OCI-LY3 (cell line): Measurements from ENCODE around the gene UAP1L1.

Experiments
- H2AFZ ChIP-seq: fragments of 200-600, 300-600 bp; shearing (Covaris generic); 2 replicates; pipeline ENCODE4 v1.6.0; 2014; ENCODE audit warnings: antibody characterized with exemption, low read depth, low read length
- H3K27ac ChIP-seq: fragments of 200-600, 300-600 bp; sonication (generic); 2 replicates; pipeline ENCODE4 v1.5.1; 2014; ENCODE audit warnings: mild to moderate bottlenecking, low read length, moderate library complexity, mixed read lengths
- H3K27me3 ChIP-seq: fragments of 200-600, 300-600 bp; sonication (generic); 2 replicates; pipeline ENCODE4 v1.6.1; 2014; ENCODE audit warnings: low read depth, low read length, mixed read lengths
- H3K36me3 ChIP-seq: fragments of 200-600, 300-600 bp; sonication (generic); replicated peaks from 2 replicates; pipeline ENCODE3; 2014; ENCODE audit warnings: low read depth, low read length, mixed read lengths
- H3K4me1 ChIP-seq: fragments of 300-600, 200-600 bp; sonication (generic); 2 replicates; pipeline ENCODE4 v1.6.1; 2014; ENCODE audit warnings: low read length, mixed read lengths
- H3K4me2 ChIP-seq: fragments of 200-600, 300-600 bp; sonication (generic); 2 replicates; pipeline ENCODE4 v1.6.1; 2014; ENCODE audit warnings: low read length, mixed read lengths
- H3K4me3 ChIP-seq: fragments of 300-600, 200-600 bp; sonication (generic); 2 replicates; pipeline ENCODE4 v1.5.1; 2014; ENCODE audit warnings: antibody characterized with exemption, mild to moderate bottlenecking, low read length, moderate library complexity
- H3K79me2 ChIP-seq: fragments of 300-600, 200-600 bp; shearing (Covaris generic); 2 replicates; pipeline ENCODE4 v1.6.1; 2014; ENCODE audit warnings: mild to moderate bottlenecking, low read length, mixed read lengths
- H3K9ac ChIP-seq: fragments of 300-600, 200-600 bp; shearing (Covaris generic); 2 replicates; pipeline ENCODE4 v1.6.0; 2014; ENCODE audit warnings: mild to moderate bottlenecking, low read length, moderate library complexity
- H3K9me3 ChIP-seq: fragments of 200-600, 300-600 bp; shearing (Covaris generic); 2 replicates; pipeline ENCODE4 v1.6.1; 2014; ENCODE audit warnings: low read length, mixed read lengths; ENCODE audit not compliant: insufficient read depth
- H4K20me1 ChIP-seq: fragments of 200-600, 300-600 bp; sonication (generic); 2 replicates; pipeline ENCODE4 v1.6.1; 2016; ENCODE audit warnings: low read length, mixed read lengths; ENCODE audit not compliant: insufficient read depth
- CTCF ChIP-seq: fragments of 200-600, 300-600 bp; sonication (generic); IDR thresholded peaks from 2 replicates; pipeline ENCODE4 v1.5.1; 2014; ENCODE audit warnings: antibody characterized with exemption, low read length, low read depth
- EZH2phosphoT487 ChIP-seq: fragments of 200-600 bp; shearing (Covaris generic); IDR thresholded peaks from 2 replicates; pipeline ENCODE4 v1.6.1; 2018; ENCODE audit warnings: antibody characterized with exemption, mixed run types, low read depth

UAP1L1 gene

GRCh38 chr9:137105814-137106661 lies 28.7 kb downstream of the UAP1L1 start:
- Histone ChIP-seq H3K79me2 (no peaks in the 10 kb centered on the region), H3K4me3 (no peak overlapping the region), H3K4me2 (no peak overlapping the region), H2AFZ (no peak overlapping the region), H3K27me3 (no peaks in the 10 kb centered on the region), H3K9me3 (peaks cover 17% of the 10 kb centered on the region), H3K4me1 (no peaks in the 10 kb centered on the region), H3K27ac (no peak overlapping the region), H3K36me3 (peaks cover 46% of the 10 kb centered on the region), H4K20me1 (no peaks in the 10 kb centered on the region), H3K9ac (no peak overlapping the region)
- no peak for TF ChIP-seq CTCF

- no peak overlapping the region for H3K27ac ChIP-seq
- no peaks in the 10 kb centered on the region for H3K79me2 ChIP-seq
- no peaks in the 10 kb centered on the region for H3K27me3 ChIP-seq
- H3K4me3 ChIP-seq, result no peak overlapping the region
- H3K9me3 ChIP-seq, result peaks cover 12% of the 10 kb centered on the region
- H4K20me1 ChIP-seq, result no peaks in the 10 kb centered on the region
- TF ChIP-seq CTCF (no peak), EZH2phosphoT487 (no peak)
- H2AFZ ChIP-seq, result no peak overlapping the region
- no peak overlapping the region for H3K9ac ChIP-seq
- no peaks in the 10 kb centered on the region for H3K4me1 ChIP-seq
- no peak overlapping the region for H3K4me2 ChIP-seq
- peaks cover 39% of the 10 kb centered on the region for H3K36me3 ChIP-seq
Observed at GRCh38 chr9:137106662-137107250, 29.4 kb downstream of the UAP1L1 start.

- Histone ChIP-seq H3K27ac (no peak overlapping the region), H3K9me3 (peaks cover 6% of the 10 kb centered on the region; the same call in 1 of the 2 replicates), H3K9ac (no peak overlapping the region), H3K4me1 (no peaks in the 10 kb centered on the region), H3K79me2 (no peaks in the 10 kb centered on the region), H3K4me3 (no peak overlapping the region), H2AFZ (no peak overlapping the region), H3K4me2 (no peak overlapping the region), H3K27me3 (no peaks in the 10 kb centered on the region), H4K20me1 (no peaks in the 10 kb centered on the region), H3K36me3 (peaks cover 33% of the 10 kb centered on the region)
- TF ChIP-seq CTCF, result no peak
- no peak for TF ChIP-seq EZH2phosphoT487
Observed at GRCh38 chr9:137107312-137107921, 30.1 kb downstream of the UAP1L1 start.

GRCh38 chr9:137107982-137108381 lies 30.7 kb downstream of the UAP1L1 start:
- Histone ChIP-seq H3K4me1 (no peaks in the 10 kb centered on the region), H3K79me2 (no peaks in the 10 kb centered on the region), H3K9ac (no peak overlapping the region), H3K4me2 (no peak overlapping the region), H3K9me3 (peaks cover 1% of the 10 kb centered on the region; the same call in 1 of the 2 replicates), H3K27ac (no peak overlapping the region), H3K27me3 (no peaks in the 10 kb centered on the region), H2AFZ (no peak overlapping the region), H4K20me1 (no peaks in the 10 kb centered on the region), H3K4me3 (no peak overlapping the region), H3K36me3 (peaks cover 27% of the 10 kb centered on the region)
- TF ChIP-seq EZH2phosphoT487, result no peak
- TF ChIP-seq CTCF, result no peak
